ENCODE measurements around the gene VGLL3. TPM values are rescaled to one million over a fixed set of nuclear protein-coding genes. Genes with fewer than 3 reads are reported as not detected.

The VGLL3 gene, protein sequence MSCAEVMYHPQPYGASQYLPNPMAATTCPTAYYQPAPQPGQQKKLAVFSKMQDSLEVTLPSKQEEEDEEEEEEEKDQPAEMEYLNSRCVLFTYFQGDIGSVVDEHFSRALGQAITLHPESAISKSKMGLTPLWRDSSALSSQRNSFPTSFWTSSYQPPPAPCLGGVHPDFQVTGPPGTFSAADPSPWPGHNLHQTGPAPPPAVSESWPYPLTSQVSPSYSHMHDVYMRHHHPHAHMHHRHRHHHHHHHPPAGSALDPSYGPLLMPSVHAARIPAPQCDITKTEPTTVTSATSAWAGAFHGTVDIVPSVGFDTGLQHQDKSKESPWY
- total RNA-seq (2012; rRNA removed), result 96.7 and 97.3 TPM in 2 replicates
- 46.2 and 71.4 TPM in 2 replicates for polyA plus RNA-seq (2012; rRNA removed)
- 14.7 and 55.4 TPM in 2 replicates for polyA plus RNA-seq (2012; cell fraction: cytosol; rRNA removed)
- polyA plus RNA-seq (2012; cell fraction: nucleus; rRNA removed; ENCODE audit: low replicate concordance), result 58.3 and 90.7 TPM in 2 replicates
- percentile 100 among the genes with signal in this experiment for Bru-seq, nascent RNA
- percentile 98 among the genes with signal in this experiment for BruChase-seq, experiment 1, labeled RNA remaining after a 6-hour chase
- BruChase-seq, experiment 2, labeled RNA remaining after a 2-hour chase, result percentile 99 among the genes with signal in this experiment
- long read RNA-seq, full-length matches to known transcripts, result 4 of 84 reads
- long read RNA-seq, partial matches to known transcripts, result 10 of 84 reads
- long read RNA-seq, other reads (novel, unspliced or antisense), result 70 of 84 reads

DNA sequence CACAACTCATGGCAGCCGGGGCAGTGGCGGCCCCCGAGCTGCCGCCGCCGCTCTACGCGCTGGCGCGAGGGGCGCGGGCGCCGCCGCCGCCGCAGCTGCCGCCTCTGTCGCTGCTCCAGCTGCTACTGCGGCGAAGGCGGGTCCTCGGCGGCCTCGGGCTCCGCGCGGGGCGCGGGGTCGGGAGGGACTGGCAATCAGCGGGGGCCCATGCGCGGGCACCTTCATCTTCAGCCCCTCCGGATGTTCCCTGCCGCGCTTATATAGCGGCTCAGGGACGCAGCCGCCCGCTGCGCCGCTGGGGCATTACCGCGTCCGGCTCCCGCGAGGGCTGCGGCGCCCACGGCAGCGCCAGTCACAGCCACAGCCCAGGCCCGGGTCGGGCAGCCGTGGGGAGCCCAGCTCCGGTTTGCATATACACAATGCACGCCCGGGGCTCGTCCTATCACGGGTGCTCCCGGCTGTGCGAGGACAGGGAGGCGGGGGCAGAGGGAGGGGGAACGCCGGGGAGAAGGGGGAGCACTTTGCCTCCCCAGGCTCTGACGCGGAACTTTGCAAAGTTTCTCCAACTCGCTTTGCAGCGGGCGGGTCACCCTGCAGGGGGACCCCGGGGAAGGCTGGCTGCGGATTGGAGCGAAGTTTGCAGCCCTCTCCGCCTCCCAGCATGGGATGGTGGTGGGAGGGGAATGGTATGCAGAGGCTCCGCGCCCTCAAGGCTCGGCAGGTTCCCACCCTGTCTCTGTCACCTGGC is at the start of gene VGLL3:
TSS of gene VGLL3 (minus strand) at position 416 of the 748 bp plus-strand sequence. CDS start at position 10, 406 bp downstream.
- Histone ChIP-seq H3K14ac (replicated peaks; ENCODE audit: low read depth, low read length) (peak within 1 kb of the TSS; percentile 93), H4K20me1 (ENCODE audit: insufficient read depth, low read length) (no peaks in the 10 kb centered on the region), H3K23ac (ENCODE audit: low read depth, low read length) (peak within 1 kb of the TSS; percentile 98), H3K27me3 (ENCODE audit: control insufficient read depth, insufficient read depth, low read length) (no peaks in the 10 kb centered on the region), H2AK5ac (ENCODE audit: low read depth, low read length) (peak within 1 kb of the TSS; percentile 84), H3K9ac (ENCODE audit: low read depth, low read length) (peak within 1 kb of the TSS; percentile 99), H4K5ac (ENCODE audit: low read depth, low read length) (peak within 1 kb of the TSS; percentile 79), H3K18ac (ENCODE audit: low read depth, low read length) (peak within 1 kb of the TSS; percentile 98), H4K91ac (ENCODE audit: insufficient read depth, low read depth, low read length) (peak within 1 kb of the TSS; percentile 91), H2BK5ac (ENCODE audit: low read depth, low read length, poor library complexity, severe bottlenecking) (peak within 1 kb of the TSS; percentile 95), H2BK120ac (ENCODE audit: low read depth, low read length) (peak within 1 kb of the TSS; percentile 92), H3K4me1 (ENCODE audit: control insufficient read depth, insufficient read depth, low read length) (peaks cover 6% of the 10 kb centered on the region), H2AK9ac (replicated peaks; ENCODE audit: low read depth, low read length, poor library complexity) (peak within 1 kb of the TSS; percentile 96), H3K27ac (ENCODE audit: insufficient read depth, low read length) (peak within 1 kb of the TSS; percentile 97), H3K9me3 (ENCODE audit: control insufficient read depth, insufficient read depth, low read length) (no peaks in the 10 kb centered on the region), H3K36me3 (ENCODE audit: control insufficient read depth, insufficient read depth, low read length) (no peaks in the 10 kb centered on the region), H3K4ac (ENCODE audit: low read depth, low read length) (peak within 1 kb of the TSS; percentile 93), H4K8ac (ENCODE audit: low read depth in 2 of 2, low read length in 2 of 2) (peak within 1 kb of the TSS; percentile 77 to 88), H3K4me2 (ENCODE audit: low read depth, low read length) (peak within 1 kb of the TSS; percentile 97), H3K4me3 (ENCODE audit: insufficient read depth, low read depth, low read length) (peak within 1 kb of the TSS; percentile 99), H2AFZ (replicated peaks; ENCODE audit: low read length, poor library complexity) (peak within 1 kb of the TSS; percentile 93), H3K79me1 (ENCODE audit: low read depth in 1 of 2, low read length in 2 of 2) (peaks cover 0 to 16% of the 10 kb centered on the region in 2 experiments; a peak in 2 of 4 replicates), H2BK20ac (ENCODE audit: low read depth, low read length) (peak within 1 kb of the TSS; percentile 75), H3K9me1 (ENCODE audit: insufficient read depth, low read length) (no peaks in the 10 kb centered on the region), H3K56ac (ENCODE audit: extremely low read depth, insufficient read depth, low read length) (peak within 1 kb of the TSS; percentile 85), H2BK15ac (ENCODE audit: low read depth, low read length) (peak within 1 kb of the TSS; percentile 94)
- intact Hi-C loops (cut with micrococcal nuclease) (loop anchor here (1.0 to 5.0 kb wide), 3 partner anchors 54 to 198 kb away; no protein-coding TSS in a partner anchor), in situ Hi-C loops (cut with MboI; ENCODE audit: low sequenced_read_pairs) (loop anchor here (5.0 to 25.0 kb wide), 2 partner anchors 91 to 1146 kb away; partner anchors contain the start of gene C3orf38), dilution Hi-C loops (cut with HindIII; ENCODE audit: low sequenced_read_pairs, unreplicated experiment) (no loop called here)
- DNase-seq (peak; percentile 87), ATAC-seq (ENCODE audit: low read depth) (peak; percentile 85)
- ChIA-PET CTCF (no interaction called here), POLR2A (ENCODE audit: unreplicated experiment) (interaction anchor here (0.6 kb wide), 1 partner anchor 197 kb away, joined by 7 read pairs; no protein-coding TSS in a partner anchor)
- WGBS, 2 experiments (ENCODE audit: extremely low coverage in 2 of 2, insufficient read length in 1 of 2), result 0% methylated on average over 15 of the region's 77 CpGs; no CpG with 5 or more reads in 1 of the 2 experiments
- BruUV-seq (replicated peaks), result no TSS peak
- TF ChIP-seq CHD1 (IDR thresholded peaks at IDR 0.05; ENCODE audit: low read depth, low read length), result peak; percentile 58; the same call in 1 of the 2 replicates
- TF ChIP-seq MAZ (IDR thresholded peaks at IDR 0.05; ENCODE audit: borderline replicate concordance, low read depth, low read length), result peak; percentile 89
- TF ChIP-seq MAFK (IDR thresholded peaks at IDR 0.05; ENCODE audit: low read depth, low read length), result no peak
- no peak for TF ChIP-seq BHLHE40 (IDR thresholded peaks at IDR 0.05; ENCODE audit: low read depth, low read length)
- no peak for TF ChIP-seq NFE2L2 (IDR thresholded peaks at IDR 0.05; ENCODE audit: low read depth, low read length)
- TF ChIP-seq, protein P1, sequence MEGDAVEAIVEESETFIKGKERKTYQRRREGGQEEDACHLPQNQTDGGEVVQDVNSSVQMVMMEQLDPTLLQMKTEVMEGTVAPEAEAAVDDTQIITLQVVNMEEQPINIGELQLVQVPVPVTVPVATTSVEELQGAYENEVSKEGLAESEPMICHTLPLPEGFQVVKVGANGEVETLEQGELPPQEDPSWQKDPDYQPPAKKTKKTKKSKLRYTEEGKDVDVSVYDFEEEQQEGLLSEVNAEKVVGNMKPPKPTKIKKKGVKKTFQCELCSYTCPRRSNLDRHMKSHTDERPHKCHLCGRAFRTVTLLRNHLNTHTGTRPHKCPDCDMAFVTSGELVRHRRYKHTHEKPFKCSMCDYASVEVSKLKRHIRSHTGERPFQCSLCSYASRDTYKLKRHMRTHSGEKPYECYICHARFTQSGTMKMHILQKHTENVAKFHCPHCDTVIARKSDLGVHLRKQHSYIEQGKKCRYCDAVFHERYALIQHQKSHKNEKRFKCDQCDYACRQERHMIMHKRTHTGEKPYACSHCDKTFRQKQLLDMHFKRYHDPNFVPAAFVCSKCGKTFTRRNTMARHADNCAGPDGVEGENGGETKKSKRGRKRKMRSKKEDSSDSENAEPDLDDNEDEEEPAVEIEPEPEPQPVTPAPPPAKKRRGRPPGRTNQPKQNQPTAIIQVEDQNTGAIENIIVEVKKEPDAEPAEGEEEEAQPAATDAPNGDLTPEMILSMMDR (conservative IDR thresholded peaks at IDR 0.05; ENCODE audit: low read depth, low read length), result peak; percentile 25
- no peak for TF ChIP-seq FOS (IDR thresholded peaks at IDR 0.05; ENCODE audit: low read depth, low read length)
- no peak for TF ChIP-seq RAD21 (IDR thresholded peaks at IDR 0.05; ENCODE audit: low read length)
- no peak for TF ChIP-seq RCOR1 (IDR thresholded peaks at IDR 0.05; ENCODE audit: insufficient replicate concordance, low read length)
- TF ChIP-seq, protein P2, sequence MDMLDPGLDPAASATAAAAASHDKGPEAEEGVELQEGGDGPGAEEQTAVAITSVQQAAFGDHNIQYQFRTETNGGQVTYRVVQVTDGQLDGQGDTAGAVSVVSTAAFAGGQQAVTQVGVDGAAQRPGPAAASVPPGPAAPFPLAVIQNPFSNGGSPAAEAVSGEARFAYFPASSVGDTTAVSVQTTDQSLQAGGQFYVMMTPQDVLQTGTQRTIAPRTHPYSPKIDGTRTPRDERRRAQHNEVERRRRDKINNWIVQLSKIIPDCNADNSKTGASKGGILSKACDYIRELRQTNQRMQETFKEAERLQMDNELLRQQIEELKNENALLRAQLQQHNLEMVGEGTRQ (IDR thresholded peaks at IDR 0.05; ENCODE audit: low read depth, low read length), result no peak
- no peak for TF ChIP-seq SMC3 (IDR thresholded peaks at IDR 0.05; ENCODE audit: low read depth, low read length)
- 0 out of 2 replicates have a peak, but pooled peaks have one; percentile 7 for TF ChIP-seq RFX5 (IDR thresholded peaks at IDR 0.05; ENCODE audit: low read depth, low read length)
